Stimulated activated naive CD8-positive, alpha-beta T cell treated with anti-CD3 and anti-CD28 coated beads, Interleukin-15, Interleukin-2, amounts not matched to agents 100 ng/mL and 50 ng/mL, for 24 hours (primary cell): Measurements from ENCODE around the gene WFIKKN2.
"Not testable (repeated sequence)": the region's sequence is repeated elsewhere in the genome, so short reads cannot be mapped to it uniquely, and the experiment has no call there.

ENCODE experiments used
- H3K27ac Mint-ChIP-seq: one replicate; pipeline ENCODE4 v1.8.0; 2021; ENCODE audit warnings: mild to moderate bottlenecking, mixed read lengths
- H3K27me3 Mint-ChIP-seq: one replicate; pipeline ENCODE4 v1.8.0; 2021; ENCODE audit warnings: mixed read lengths
- H3K36me3 Mint-ChIP-seq: one replicate; pipeline ENCODE4 v1.8.0; 2021; ENCODE audit warnings: low read depth, mixed read lengths
- H3K4me1 Mint-ChIP-seq: one replicate; pipeline ENCODE4 v1.8.0; 2021; ENCODE audit warnings: low read depth, mixed read lengths
- H3K4me3 Mint-ChIP-seq: one replicate; pipeline ENCODE4 v1.8.0; 2021; ENCODE audit warnings: mild to moderate bottlenecking, mixed read lengths
- H3K9me3 Mint-ChIP-seq: one replicate; pipeline ENCODE4 v1.8.0; 2021; ENCODE audit warnings: mixed read lengths

Gene WFIKKN2

DNA sequence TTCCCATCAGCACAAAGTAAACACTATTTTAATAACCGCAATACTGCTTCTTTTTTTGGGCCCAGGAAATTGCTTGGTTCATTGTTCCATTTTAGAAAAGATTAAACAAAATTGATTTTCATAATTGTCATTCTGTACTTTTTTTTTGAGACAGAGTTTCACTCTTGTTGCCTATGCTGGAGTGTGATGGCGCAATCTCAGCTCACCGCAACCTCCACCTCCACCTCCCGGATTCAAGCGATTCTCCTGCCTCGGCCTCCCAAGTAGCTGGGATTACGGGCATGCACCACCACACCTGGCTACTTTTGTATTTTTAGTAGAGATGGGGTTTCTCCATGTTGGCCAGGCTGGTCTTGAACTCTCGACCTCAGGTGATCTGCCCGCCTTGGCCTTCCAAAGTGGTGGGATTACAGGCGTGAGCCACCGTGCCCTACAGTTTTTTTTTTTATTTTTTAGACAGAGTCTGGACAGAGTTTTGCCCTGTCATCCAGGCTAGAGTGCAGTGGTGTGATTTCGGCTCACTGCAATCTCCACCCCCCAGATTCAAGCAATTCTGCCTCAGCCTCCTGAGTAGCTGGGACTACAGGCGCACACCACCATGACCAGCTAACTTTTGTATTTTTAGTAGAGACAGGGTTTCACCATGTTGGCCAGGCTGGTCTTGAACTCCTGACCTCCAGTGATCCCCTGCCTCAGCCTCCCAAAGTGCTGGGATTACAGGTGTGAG, 30.5 kb upstream of the WFIKKN2 start:
- not testable (repeated sequence) for H3K27me3 Mint-ChIP-seq, H3K9me3 Mint-ChIP-seq, H3K36me3 Mint-ChIP-seq, H3K4me1 Mint-ChIP-seq, H3K4me3 Mint-ChIP-seq, H3K27ac Mint-ChIP-seq

GRCh38 chr17:50805486-50805885, 29.9 kb upstream of the WFIKKN2 start:
- Mint-ChIP-seq H3K27ac (no peak overlapping the region), H3K4me1 (no peaks in the 10 kb centered on the region), H3K4me3 (no peak overlapping the region), H3K9me3 (no peaks in the 10 kb centered on the region), H3K36me3 (no peaks in the 10 kb centered on the region), H3K27me3 (no peaks in the 10 kb centered on the region)

GRCh38 chr17:50806141-50806643, 29.2 kb upstream of the WFIKKN2 start:
- Mint-ChIP-seq H3K27me3 (no peaks in the 10 kb centered on the region), H3K27ac (no peak overlapping the region), H3K4me1 (no peaks in the 10 kb centered on the region), H3K36me3 (no peaks in the 10 kb centered on the region), H3K9me3 (no peaks in the 10 kb centered on the region), H3K4me3 (no peak overlapping the region)

DNA sequence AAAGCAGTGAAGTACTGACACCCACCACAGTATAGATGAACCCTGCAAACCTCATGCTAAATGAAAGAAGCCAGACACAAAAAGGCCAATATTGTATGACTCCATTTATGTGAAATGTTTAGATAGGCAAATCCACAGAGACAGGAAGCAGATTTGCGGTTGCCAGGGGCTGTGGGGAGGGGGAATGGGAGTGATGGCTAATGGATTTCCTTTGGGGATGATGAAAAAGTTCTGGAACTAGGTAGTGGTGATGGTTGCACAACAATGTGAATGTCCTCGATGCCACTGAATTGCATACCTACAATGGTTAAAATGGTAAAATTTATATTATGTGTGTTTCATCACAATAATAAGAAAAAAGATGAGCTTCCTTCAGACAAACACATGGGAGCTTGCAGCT, 28.4 kb upstream of the WFIKKN2 start:
- no peak overlapping the region for H3K27ac Mint-ChIP-seq
- H3K4me1 Mint-ChIP-seq: no peaks in the 10 kb centered on the region
- no peaks in the 10 kb centered on the region for H3K36me3 Mint-ChIP-seq
- H3K4me3 Mint-ChIP-seq: no peak overlapping the region
- H3K27me3 Mint-ChIP-seq: no peaks in the 10 kb centered on the region
- H3K9me3 Mint-ChIP-seq: no peaks in the 10 kb centered on the region

GRCh38 chr17:50807675-50808074, 27.7 kb upstream of the WFIKKN2 start:
- Mint-ChIP-seq H3K4me1 (no peaks in the 10 kb centered on the region), H3K9me3 (no peaks in the 10 kb centered on the region), H3K36me3 (no peaks in the 10 kb centered on the region), H3K4me3 (no peak overlapping the region), H3K27me3 (no peaks in the 10 kb centered on the region), H3K27ac (no peak overlapping the region)

GRCh38 chr17:50808413-50808812, 27.0 kb upstream of the WFIKKN2 start:
- Mint-ChIP-seq H3K27ac (no peak overlapping the region), H3K27me3 (no peaks in the 10 kb centered on the region), H3K9me3 (no peaks in the 10 kb centered on the region), H3K4me1 (no peaks in the 10 kb centered on the region), H3K4me3 (no peak overlapping the region), H3K36me3 (no peaks in the 10 kb centered on the region)

GRCh38 chr17:50808888-50809287, 26.5 kb upstream of the WFIKKN2 start:
- H3K4me3 Mint-ChIP-seq: no peak overlapping the region
- H3K36me3 Mint-ChIP-seq: no peaks in the 10 kb centered on the region
- H3K9me3 Mint-ChIP-seq: no peaks in the 10 kb centered on the region
- H3K27ac Mint-ChIP-seq: no peak overlapping the region
- H3K27me3 Mint-ChIP-seq: peaks cover 4% of the 10 kb centered on the region
- no peaks in the 10 kb centered on the region for H3K4me1 Mint-ChIP-seq

DNA sequence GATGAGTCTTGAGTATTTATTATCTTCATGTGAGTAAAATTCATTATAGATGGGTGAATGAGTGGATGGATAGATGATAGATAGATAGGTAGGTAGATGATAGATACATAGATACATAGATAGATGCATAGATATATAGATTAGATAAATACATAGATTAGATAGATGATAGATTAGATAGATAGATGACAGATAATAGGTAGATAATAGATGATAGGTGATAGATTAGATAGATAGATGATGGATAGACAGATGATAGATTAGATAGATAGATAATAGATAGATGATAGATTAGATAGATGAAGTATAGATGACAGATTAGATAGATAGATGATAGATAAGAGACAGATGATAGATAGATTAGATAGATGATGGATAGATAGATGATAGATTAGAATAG, 21.8 kb upstream of the WFIKKN2 start:
- Mint-ChIP-seq H3K9me3 (no peaks in the 10 kb centered on the region), H3K4me3 (no peak overlapping the region), H3K27me3 (peaks cover 22% of the 10 kb centered on the region), H3K27ac (no peak overlapping the region), H3K4me1 (no peaks in the 10 kb centered on the region), H3K36me3 (no peaks in the 10 kb centered on the region)

- Mint-ChIP-seq H3K27me3 (peaks cover 22% of the 10 kb centered on the region), H3K36me3 (no peaks in the 10 kb centered on the region), H3K9me3 (no peaks in the 10 kb centered on the region), H3K4me3 (no peak overlapping the region), H3K4me1 (peaks cover 8% of the 10 kb centered on the region), H3K27ac (no peak overlapping the region)
These were observed 20.0 kb upstream of the WFIKKN2 start for GRCh38 chr17:50815400-50815799.

- no peak overlapping the region for H3K4me3 Mint-ChIP-seq
- no peaks in the 10 kb centered on the region for H3K36me3 Mint-ChIP-seq
- no peak overlapping the region for H3K27ac Mint-ChIP-seq
- H3K9me3 Mint-ChIP-seq: no peaks in the 10 kb centered on the region
- peaks cover 8% of the 10 kb centered on the region for H3K4me1 Mint-ChIP-seq
- H3K27me3 Mint-ChIP-seq: peaks cover 22% of the 10 kb centered on the region
These were observed 19.1 kb upstream of the WFIKKN2 start for GRCh38 chr17:50816271-50816670.

- Mint-ChIP-seq H3K9me3 (no peaks in the 10 kb centered on the region), H3K27me3 (peaks cover 26% of the 10 kb centered on the region), H3K4me3 (no peak overlapping the region), H3K36me3 (no peaks in the 10 kb centered on the region), H3K27ac (no peak overlapping the region), H3K4me1 (peaks cover 8% of the 10 kb centered on the region)
These were observed 18.3 kb upstream of the WFIKKN2 start for GRCh38 chr17:50816771-50817751.

- Mint-ChIP-seq H3K27me3 (peaks cover 29% of the 10 kb centered on the region), H3K27ac (no peak overlapping the region), H3K4me3 (no peak overlapping the region), H3K4me1 (peaks cover 8% of the 10 kb centered on the region), H3K36me3 (no peaks in the 10 kb centered on the region), H3K9me3 (no peaks in the 10 kb centered on the region)
These were observed 17.5 kb upstream of the WFIKKN2 start for GRCh38 chr17:50817838-50818237.

GRCh38 chr17:50818261-50818660, 17.1 kb upstream of the WFIKKN2 start:
- Mint-ChIP-seq H3K36me3 (no peaks in the 10 kb centered on the region), H3K27ac (no peak overlapping the region), H3K27me3 (peaks cover 29% of the 10 kb centered on the region), H3K9me3 (no peaks in the 10 kb centered on the region), H3K4me1 (peaks cover 8% of the 10 kb centered on the region), H3K4me3 (no peak overlapping the region)

DNA sequence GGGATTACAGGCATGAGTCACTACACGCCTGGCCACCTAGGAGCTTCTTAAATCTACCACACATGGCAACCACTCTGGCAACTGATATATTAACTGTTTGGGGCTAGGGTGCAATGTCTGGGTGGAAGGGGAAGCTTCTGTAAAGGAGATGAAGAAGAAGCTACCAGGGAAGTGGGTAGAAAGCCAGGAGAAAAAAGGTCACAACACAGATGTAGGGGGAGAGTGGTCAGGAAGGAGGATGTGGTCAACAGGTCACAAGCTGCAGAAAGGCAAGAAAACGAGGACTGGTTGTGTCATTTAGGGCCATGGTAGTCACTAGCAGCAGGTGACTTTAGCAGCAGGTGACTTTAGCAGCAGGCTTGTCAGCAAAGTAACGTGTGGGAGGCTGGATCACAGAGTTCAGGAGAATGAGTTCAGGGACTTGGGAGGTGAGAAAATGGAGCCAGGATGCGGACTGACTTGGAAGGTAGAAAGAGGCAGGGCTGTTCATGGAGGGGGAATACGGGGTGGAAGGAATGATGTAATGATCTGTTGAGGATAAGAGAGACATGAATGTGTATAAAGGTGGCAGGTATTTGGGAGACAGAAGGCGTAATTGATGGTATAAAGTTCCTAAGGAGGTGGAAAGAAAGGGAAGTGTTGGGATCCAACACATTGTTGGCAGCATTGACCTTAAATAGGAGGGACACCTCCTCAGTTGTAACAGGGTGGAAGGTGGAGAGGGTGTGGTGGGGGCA, 16.3 kb upstream of the WFIKKN2 start:
- Mint-ChIP-seq H3K4me1 (peaks cover 8% of the 10 kb centered on the region), H3K27ac (no peak overlapping the region), H3K36me3 (no peaks in the 10 kb centered on the region), H3K27me3 (peaks cover 29% of the 10 kb centered on the region), H3K9me3 (no peaks in the 10 kb centered on the region), H3K4me3 (no peak overlapping the region)

GRCh38 chr17:50820651-50821050, 14.7 kb upstream of the WFIKKN2 start:
- H3K36me3 Mint-ChIP-seq: no peaks in the 10 kb centered on the region
- no peak overlapping the region for H3K27ac Mint-ChIP-seq
- H3K27me3 Mint-ChIP-seq: peaks cover 25% of the 10 kb centered on the region
- H3K4me3 Mint-ChIP-seq: no peak overlapping the region
- H3K4me1 Mint-ChIP-seq: peaks cover 8% of the 10 kb centered on the region
- H3K9me3 Mint-ChIP-seq: no peaks in the 10 kb centered on the region
